PC-3 (cell line): ENCODE data around the gene VWC2L. TPM values are rescaled to one million over a fixed set of nuclear protein-coding genes. Genes with fewer than 3 reads are reported as not detected.

ENCODE experiments used
- ATAC-seq: fragments of 200-7000 bp; cut with Tn5 transposase; 2 replicates; pipeline ENCODE4 v1.9.1; 2020; ENCODE audit warnings: mild to moderate bottlenecking, moderate library complexity
- BruUV-seq: library from RNA; stranded (reverse); fragments of 400-500 nt; replicated peaks from 2 replicates; lab custom pipeline; 2021; lab: Mats Ljungman, UMichigan
- CTCF ChIA-PET: fragments of 300-600 bp; sonication (Branson Sonifier 250); formaldehyde crosslinking; loops from one replicate; lab custom pipeline; 2022; ENCODE audit warnings: antibody characterized with exemption; lab: Charles Lee
- POLR2A ChIA-PET: fragments of 300-600 bp; sonication (Branson Sonifier 250); formaldehyde crosslinking; loops from one replicate; lab custom pipeline; 2022; ENCODE audit warnings: antibody characterized with exemption; ENCODE audit not compliant: unreplicated experiment; lab: Charles Lee
- DNase-seq: peaks from one replicate; pipeline ENCODE4 v3.0.0-alpha.2; 2015
- H2AFZ ChIP-seq: fragments of 300-600 bp; sonication (generic); 2 replicates; pipeline ENCODE4 v1.6.0; 2016; ENCODE audit warnings: antibody characterized with exemption, low read length
- H3F3A ChIP-seq: fragments of 300-600 bp; sonication (generic); one replicate; pipeline ENCODE4 v1.6.0; 2017; ENCODE audit warnings: antibody characterized with exemption, low read length, control low read depth, mild to moderate bottlenecking; ENCODE audit not compliant: unreplicated experiment
- H3K27ac ChIP-seq: fragments of 300-600 bp; sonication (generic); 2 replicates; pipeline ENCODE4 v1.5.1; 2016; ENCODE audit warnings: mild to moderate bottlenecking, low read length
- H3K27me3 ChIP-seq: fragments of 300-600 bp; sonication (generic); 2 replicates; pipeline ENCODE4 v1.6.1; 2016; ENCODE audit warnings: low read length, mixed read lengths
- H3K36me3 ChIP-seq: fragments of 300-600 bp; sonication (generic); 2 replicates; pipeline ENCODE4 v1.6.1; 2016; ENCODE audit warnings: low read depth, mixed run types, low read length, mixed read lengths
- H3K4me1 ChIP-seq: fragments of 300-600 bp; sonication (generic); 2 replicates; pipeline ENCODE4 v1.5.1; 2016; ENCODE audit warnings: low read length; ENCODE audit not compliant: insufficient read depth
- H3K4me2 ChIP-seq: fragments of 300-600 bp; sonication (generic); 2 replicates; pipeline ENCODE4 v1.6.0; 2016; ENCODE audit warnings: low read length
- H3K4me3 ChIP-seq: fragments of 300-600 bp; sonication (generic); 2 replicates; pipeline ENCODE4 v1.5.1; 2016; ENCODE audit warnings: mild to moderate bottlenecking, low read length, mixed read lengths
- H3K79me2 ChIP-seq: fragments of 300-600 bp; sonication (generic); 2 replicates; pipeline ENCODE4 v1.6.1; 2017; ENCODE audit warnings: low read length, mixed read lengths
- H3K9ac ChIP-seq: fragments of 300-600 bp; sonication (generic); 2 replicates; pipeline ENCODE4 v1.6.0; 2016; ENCODE audit warnings: mild to moderate bottlenecking, low read length
- H3K9me2 ChIP-seq: fragments of 300-600 bp; sonication (generic); replicated peaks from 2 replicates; pipeline ENCODE4 v1.6.1; 2016; ENCODE audit warnings: mixed run types, low read length, mixed read lengths
- H3K9me3 ChIP-seq: fragments of 300-600 bp; sonication (generic); 2 replicates; pipeline ENCODE4 v1.6.1; 2016; ENCODE audit warnings: low read length, mixed read lengths
- H4K20me1 ChIP-seq: fragments of 300-600 bp; sonication (generic); 2 replicates; pipeline ENCODE4 v1.6.1; 2016; ENCODE audit warnings: low read length, mixed read lengths
- EZH2 ChIP-seq: fragments of 300-600 bp; sonication (generic); IDR thresholded peaks from one replicate; pipeline ENCODE4 v1.6.1; 2017; ENCODE audit warnings: antibody characterized with exemption, mild to moderate bottlenecking, low read length; ENCODE audit not compliant: unreplicated experiment
- EZH2phosphoT487 ChIP-seq: fragments of 300-600 bp; sonication (generic); IDR thresholded peaks from 2 replicates; pipeline ENCODE4 v1.6.1; 2018; ENCODE audit warnings: mild to moderate bottlenecking, antibody characterized with exemption, low read length, borderline replicate concordance
- intact Hi-C: fragments of 100-400 bp; cut with micrococcal nuclease; formaldehyde crosslinking; loops from 2 replicates; pipeline ENCODE4 v1.9.0; 2023
- total RNA-seq: library from RNA; depleted of rRNA; stranded (reverse); fragments of >200 nt; gene quantifications from 2 replicates; pipeline ENCODE4 v1.2.3, GENCODE V29; 2014
- TF ChIP-seq, protein P1 (sequence below): fragments of 300-600 bp; sonication (generic); conservative IDR thresholded peaks from 2 replicates; pipeline ENCODE4 v1.5.1; 2017; ENCODE audit warnings: antibody characterized with exemption, low read depth, mild to moderate bottlenecking, low read length

VWC2L gene
- total RNA-seq, 1 experiment from 2014 or later, result not detected

DNA sequence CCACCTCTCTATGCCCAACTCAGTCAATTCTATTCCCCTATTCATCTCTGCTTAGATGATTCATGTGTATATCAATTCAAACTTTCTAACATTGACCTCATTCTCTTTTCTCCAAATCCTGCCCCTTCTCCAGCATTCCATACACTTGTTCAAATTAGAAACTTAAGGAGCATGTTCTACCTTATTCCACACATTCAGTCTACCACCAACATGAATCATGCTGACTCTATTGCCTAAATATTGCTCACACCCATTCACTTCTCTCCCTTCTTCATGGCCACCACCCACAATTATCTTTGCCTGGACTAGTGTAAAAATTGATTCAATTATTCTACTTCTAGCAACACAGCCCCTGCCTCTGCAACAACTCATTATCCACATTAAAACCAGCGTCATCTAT is 147.5 kb downstream of the VWC2L start:
- CTCF ChIA-PET, result no interaction called here
- DNase-seq (peak; percentile 15), ATAC-seq (no peak)
- intact Hi-C loops, result no loop called here
- BruUV-seq, result no TSS peak
- Histone ChIP-seq H3K9me2 (no peaks in the 10 kb centered on the region), H3K9ac (no peak overlapping the region), H4K20me1 (no peaks in the 10 kb centered on the region), H3K4me1 (no peaks in the 10 kb centered on the region), H3F3A (no peaks in the 10 kb centered on the region), H3K36me3 (no peaks in the 10 kb centered on the region), H3K4me2 (no peak overlapping the region), H3K79me2 (no peaks in the 10 kb centered on the region), H2AFZ (no peak overlapping the region), H3K27ac (no peak overlapping the region), H3K27me3 (no peaks in the 10 kb centered on the region), H3K9me3 (no peaks in the 10 kb centered on the region), H3K4me3 (no peak overlapping the region)
- TF ChIP-seq EZH2phosphoT487 (no peak), EZH2 (no peak)
- TF ChIP-seq, protein P1, sequence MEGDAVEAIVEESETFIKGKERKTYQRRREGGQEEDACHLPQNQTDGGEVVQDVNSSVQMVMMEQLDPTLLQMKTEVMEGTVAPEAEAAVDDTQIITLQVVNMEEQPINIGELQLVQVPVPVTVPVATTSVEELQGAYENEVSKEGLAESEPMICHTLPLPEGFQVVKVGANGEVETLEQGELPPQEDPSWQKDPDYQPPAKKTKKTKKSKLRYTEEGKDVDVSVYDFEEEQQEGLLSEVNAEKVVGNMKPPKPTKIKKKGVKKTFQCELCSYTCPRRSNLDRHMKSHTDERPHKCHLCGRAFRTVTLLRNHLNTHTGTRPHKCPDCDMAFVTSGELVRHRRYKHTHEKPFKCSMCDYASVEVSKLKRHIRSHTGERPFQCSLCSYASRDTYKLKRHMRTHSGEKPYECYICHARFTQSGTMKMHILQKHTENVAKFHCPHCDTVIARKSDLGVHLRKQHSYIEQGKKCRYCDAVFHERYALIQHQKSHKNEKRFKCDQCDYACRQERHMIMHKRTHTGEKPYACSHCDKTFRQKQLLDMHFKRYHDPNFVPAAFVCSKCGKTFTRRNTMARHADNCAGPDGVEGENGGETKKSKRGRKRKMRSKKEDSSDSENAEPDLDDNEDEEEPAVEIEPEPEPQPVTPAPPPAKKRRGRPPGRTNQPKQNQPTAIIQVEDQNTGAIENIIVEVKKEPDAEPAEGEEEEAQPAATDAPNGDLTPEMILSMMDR, result no peak
- POLR2A ChIA-PET, result no interaction called here

DNA sequence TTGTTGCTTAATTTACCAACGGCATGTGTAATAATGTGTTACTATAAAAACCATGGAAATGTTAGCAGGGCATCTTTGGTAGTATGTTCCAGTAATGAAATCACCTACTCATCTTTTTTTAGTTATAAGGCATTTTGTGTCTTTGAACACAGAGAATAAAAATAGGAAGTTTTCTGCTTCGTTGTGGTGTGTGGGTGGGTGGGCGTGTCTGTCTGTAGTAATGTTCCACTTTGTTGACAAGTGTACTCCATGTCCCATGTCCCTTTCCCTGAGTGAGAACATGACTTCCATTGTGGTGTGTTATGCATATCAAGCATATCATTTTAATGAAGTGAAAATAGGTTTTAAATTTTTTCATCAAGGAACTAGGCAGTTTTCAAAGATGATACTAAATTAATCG is 149.3 kb downstream of the VWC2L start:
- no peak for DNase-seq
- ATAC-seq, result no peak
- no peaks in the 10 kb centered on the region for H3K36me3 ChIP-seq
- no peaks in the 10 kb centered on the region for H3K4me1 ChIP-seq
- TF ChIP-seq EZH2 (no peak), EZH2phosphoT487 (no peak)
- TF ChIP-seq, protein P1, result no peak
- no peaks in the 10 kb centered on the region for H3K9me3 ChIP-seq
- ChIA-PET CTCF (no interaction called here), POLR2A (no interaction called here)
- H3K79me2 ChIP-seq, result no peaks in the 10 kb centered on the region
- H2AFZ ChIP-seq, result no peak overlapping the region
- intact Hi-C loops, result no loop called here
- H3K4me3 ChIP-seq, result no peak overlapping the region
- H4K20me1 ChIP-seq, result no peaks in the 10 kb centered on the region
- BruUV-seq, result no TSS peak
- H3F3A ChIP-seq, result no peaks in the 10 kb centered on the region
- no peak overlapping the region for H3K27ac ChIP-seq
- H3K9ac ChIP-seq, result no peak overlapping the region
- no peak overlapping the region for H3K4me2 ChIP-seq
- no peaks in the 10 kb centered on the region for H3K9me2 ChIP-seq
- no peaks in the 10 kb centered on the region for H3K27me3 ChIP-seq

- ATAC-seq, result no peak
- TF ChIP-seq EZH2phosphoT487, result no peak
- TF ChIP-seq, protein P1, result no peak
- CTCF ChIA-PET, result no interaction called here
Observed at GRCh38 chr2:214560618-214561190, 149.8 kb downstream of the VWC2L start.

More at GRCh38 chr2:214560618-214561190, 149.8 kb downstream of the VWC2L start:
- Histone ChIP-seq H3K27ac (no peak overlapping the region), H3K9ac (no peak overlapping the region), H3K4me2 (no peak overlapping the region), H3K27me3 (no peaks in the 10 kb centered on the region), H3F3A (no peaks in the 10 kb centered on the region), H3K4me1 (no peaks in the 10 kb centered on the region), H4K20me1 (no peaks in the 10 kb centered on the region), H3K4me3 (no peak overlapping the region), H3K36me3 (no peaks in the 10 kb centered on the region), H2AFZ (no peak overlapping the region), H3K9me3 (no peaks in the 10 kb centered on the region), H3K79me2 (no peaks in the 10 kb centered on the region), H3K9me2 (no peaks in the 10 kb centered on the region)
- DNase-seq, result no peak
- BruUV-seq, result no TSS peak
- POLR2A ChIA-PET, result no interaction called here
- intact Hi-C loops, result no loop called here
